Measurements from ENCODE around the gene TP53.
"Not testable (repeated sequence)": the region's sequence is repeated elsewhere in the genome, so short reads cannot be mapped to it uniquely, and the experiment has no call there.

The TP53 gene

DNA sequence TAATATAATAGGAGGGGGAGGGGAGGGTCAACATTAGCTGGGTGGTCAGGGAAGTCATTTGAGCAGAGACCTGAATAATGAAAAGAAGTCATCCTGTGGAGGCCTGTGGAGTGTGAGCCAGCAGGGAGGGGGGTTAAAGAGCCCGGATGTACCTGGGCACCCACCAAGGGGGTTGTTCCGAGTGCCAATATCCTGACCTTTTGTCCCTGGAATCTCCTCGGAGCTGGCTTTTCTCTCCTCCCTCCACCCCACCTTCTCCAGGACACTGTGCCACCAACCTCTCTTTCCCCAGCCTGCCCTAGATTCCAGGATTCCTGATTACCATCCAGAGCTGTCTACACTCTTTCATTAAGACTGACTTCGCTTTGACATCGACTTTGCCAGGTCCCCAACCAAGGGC lies 51.1 kb downstream of the TP53 start:
- TF ChIP-seq SPI1 (IDR thresholded peaks at IDR 0.05; ENCODE audit: low read depth, low read length) (no peak), POLR2AphosphoS5 (IDR thresholded peaks at IDR 0.05; ENCODE audit: low read depth, low read length) (no peak), TAF1 (IDR thresholded peaks at IDR 0.05; ENCODE audit: low read depth, low read length) (no peak), POU2F2 (IDR thresholded peaks at IDR 0.05; ENCODE audit: low read depth, low read length) (no peak), POLR2A (IDR thresholded peaks at IDR 0.05; ENCODE audit: low read depth, low read length) (no peak), PAX5 (IDR thresholded peaks at IDR 0.05; ENCODE audit: insufficient read depth, low read length, severe bottlenecking) (no peak)
- DNase-seq (ENCODE audit: insufficient read length, low spot score) (no peak), FAIRE-seq (no peak)

DNA sequence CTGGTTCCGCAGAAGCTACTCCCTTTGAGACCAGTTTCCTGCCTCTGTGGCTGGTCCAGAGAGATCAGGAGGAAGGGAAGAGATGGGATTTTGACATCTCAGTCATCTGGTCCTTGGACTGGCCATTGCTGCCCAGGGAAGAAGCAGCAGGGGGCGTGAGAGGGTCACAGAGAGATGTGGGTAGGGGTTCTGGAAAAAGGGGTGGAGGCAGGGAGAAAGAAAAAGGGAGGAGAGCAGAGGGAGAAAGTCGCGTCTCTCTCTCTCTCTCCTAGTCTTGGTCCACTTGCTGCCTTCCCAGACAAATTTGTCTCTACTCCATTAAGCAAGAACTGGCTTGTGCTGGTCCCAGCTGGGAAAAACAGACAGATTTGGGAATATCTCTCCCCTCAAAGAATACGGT lies 52.9 kb downstream of the TP53 start:
- no peak for FAIRE-seq
- DNase-seq (ENCODE audit: insufficient read length, low spot score): no peak
- TF ChIP-seq PAX5 (IDR thresholded peaks at IDR 0.05; ENCODE audit: insufficient read depth, low read length, severe bottlenecking) (no peak), POLR2A (IDR thresholded peaks at IDR 0.05; ENCODE audit: low read depth, low read length) (no peak), SPI1 (IDR thresholded peaks at IDR 0.05; ENCODE audit: low read depth, low read length) (no peak), TAF1 (IDR thresholded peaks at IDR 0.05; ENCODE audit: low read depth, low read length) (no peak), POLR2AphosphoS5 (IDR thresholded peaks at IDR 0.05; ENCODE audit: low read depth, low read length) (no peak), POU2F2 (IDR thresholded peaks at IDR 0.05; ENCODE audit: low read depth, low read length) (no peak)

- no peak for FAIRE-seq
- DNase-seq (ENCODE audit: insufficient read length, low spot score): no peak
- TF ChIP-seq POU2F2 (IDR thresholded peaks at IDR 0.05; ENCODE audit: low read depth, low read length) (no peak), TAF1 (IDR thresholded peaks at IDR 0.05; ENCODE audit: low read depth, low read length) (no peak), POLR2A (IDR thresholded peaks at IDR 0.05; ENCODE audit: low read depth, low read length) (no peak), POLR2AphosphoS5 (IDR thresholded peaks at IDR 0.05; ENCODE audit: low read depth, low read length) (no peak), SPI1 (IDR thresholded peaks at IDR 0.05; ENCODE audit: low read depth, low read length) (no peak), PAX5 (IDR thresholded peaks at IDR 0.05; ENCODE audit: insufficient read depth, low read length, severe bottlenecking) (no peak)
These were observed 54.2 kb downstream of the TP53 start for GRCh38 chr17:7633093-7633492.

- TF ChIP-seq SPI1 (IDR thresholded peaks at IDR 0.05; ENCODE audit: low read depth, low read length): no peak
- TF ChIP-seq TAF1 (IDR thresholded peaks at IDR 0.05; ENCODE audit: low read depth, low read length): no peak
- no peak for TF ChIP-seq POLR2A (IDR thresholded peaks at IDR 0.05; ENCODE audit: low read depth, low read length)
- no peak for TF ChIP-seq PAX5 (IDR thresholded peaks at IDR 0.05; ENCODE audit: insufficient read depth, low read length, severe bottlenecking)
- no peak for TF ChIP-seq POU2F2 (IDR thresholded peaks at IDR 0.05; ENCODE audit: low read depth, low read length)
- TF ChIP-seq POLR2AphosphoS5 (IDR thresholded peaks at IDR 0.05; ENCODE audit: low read depth, low read length): no peak
- DNase-seq (ENCODE audit: insufficient read length, low spot score) (no peak), FAIRE-seq (peak; percentile 83)
These were observed 54.8 kb downstream of the TP53 start for GRCh38 chr17:7632492-7632894.

GRCh38 chr17:7631398-7632380 lies 55.6 kb downstream of the TP53 start:
- no peak for TF ChIP-seq PAX5 (IDR thresholded peaks at IDR 0.05; ENCODE audit: insufficient read depth, low read length, severe bottlenecking)
- DNase-seq (ENCODE audit: insufficient read length, low spot score): no peak
- no peak for FAIRE-seq

GRCh38 chr17:7629939-7630571 lies 57.2 kb downstream of the TP53 start, which contains the start of gene SHBG:
Gene SHBG, plus strand, starts transcription at chr17:7630135. Its CDS starts 38 bp downstream, at chr17:7630173.
- FAIRE-seq: no peak
- DNase-seq (ENCODE audit: insufficient read length, low spot score): no peak
- TF ChIP-seq POLR2AphosphoS5 (IDR thresholded peaks at IDR 0.05; ENCODE audit: low read depth, low read length): no peak
- no peak for TF ChIP-seq PAX5 (IDR thresholded peaks at IDR 0.05; ENCODE audit: insufficient read depth, low read length, severe bottlenecking)
- no peak for TF ChIP-seq SPI1 (IDR thresholded peaks at IDR 0.05; ENCODE audit: low read depth, low read length)
- no peak for TF ChIP-seq TAF1 (IDR thresholded peaks at IDR 0.05; ENCODE audit: low read depth, low read length)
- TF ChIP-seq POU2F2 (IDR thresholded peaks at IDR 0.05; ENCODE audit: low read depth, low read length): no peak
- no peak for TF ChIP-seq POLR2A (IDR thresholded peaks at IDR 0.05; ENCODE audit: low read depth, low read length)

- TF ChIP-seq POU2F2 (IDR thresholded peaks at IDR 0.05; ENCODE audit: low read depth, low read length) (no peak), POLR2A (IDR thresholded peaks at IDR 0.05; ENCODE audit: low read depth, low read length) (peak; percentile 49; the same call in 1 of the 2 replicates), POLR2AphosphoS5 (IDR thresholded peaks at IDR 0.05; ENCODE audit: low read depth, low read length) (no peak)
- DNase-seq (ENCODE audit: insufficient read length, low spot score) (peak; percentile 97), FAIRE-seq (peak; percentile 98)
These were observed 59.8 kb downstream of the TP53 start, which contains the start of gene SAT2 for GRCh38 chr17:7627250-7628121. Gene SAT2, minus strand, starts transcription at chr17:7627821. Its CDS starts 186 bp downstream, at chr17:7627635.

- FAIRE-seq (no peak), DNase-seq (ENCODE audit: insufficient read length, low spot score) (no peak)
- no peak for TF ChIP-seq PAX5 (IDR thresholded peaks at IDR 0.05; ENCODE audit: insufficient read depth, low read length, severe bottlenecking)
- no peak for TF ChIP-seq POLR2AphosphoS5 (IDR thresholded peaks at IDR 0.05; ENCODE audit: low read depth, low read length)
- TF ChIP-seq POLR2A (IDR thresholded peaks at IDR 0.05; ENCODE audit: low read depth, low read length): no peak
- TF ChIP-seq SPI1 (IDR thresholded peaks at IDR 0.05; ENCODE audit: low read depth, low read length): no peak
- no peak for TF ChIP-seq TAF1 (IDR thresholded peaks at IDR 0.05; ENCODE audit: low read depth, low read length)
- no peak for TF ChIP-seq POU2F2 (IDR thresholded peaks at IDR 0.05; ENCODE audit: low read depth, low read length)
These were observed 60.4 kb downstream of the TP53 start for GRCh38 chr17:7626956-7627249.

DNA sequence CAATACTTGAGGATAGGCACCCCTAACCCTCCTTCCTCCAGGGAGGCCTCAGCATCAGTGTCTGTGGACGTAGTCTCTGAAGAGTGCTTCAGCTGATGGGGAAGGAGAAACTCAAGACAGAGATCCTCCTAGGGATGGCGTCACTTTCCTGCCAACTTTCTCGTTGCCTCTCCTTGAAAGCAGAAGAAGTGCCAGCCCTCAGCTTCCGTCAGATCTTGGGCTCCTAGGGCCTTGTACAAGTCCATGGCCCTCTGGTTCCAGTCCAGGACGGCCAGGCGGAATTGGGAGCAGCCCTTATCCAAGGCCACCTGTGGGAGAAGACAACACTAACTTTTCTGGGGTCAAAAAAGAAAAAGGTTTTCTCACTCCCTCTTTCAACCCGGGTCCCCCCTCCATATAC lies 61.0 kb downstream of the TP53 start:
- no peak for FAIRE-seq
- no peak for TF ChIP-seq POLR2AphosphoS5 (IDR thresholded peaks at IDR 0.05; ENCODE audit: low read depth, low read length)
- no peak for TF ChIP-seq TAF1 (IDR thresholded peaks at IDR 0.05; ENCODE audit: low read depth, low read length)
- TF ChIP-seq POU2F2 (IDR thresholded peaks at IDR 0.05; ENCODE audit: low read depth, low read length): no peak
- no peak for TF ChIP-seq POLR2A (IDR thresholded peaks at IDR 0.05; ENCODE audit: low read depth, low read length)
- no peak for TF ChIP-seq SPI1 (IDR thresholded peaks at IDR 0.05; ENCODE audit: low read depth, low read length)
- TF ChIP-seq PAX5 (IDR thresholded peaks at IDR 0.05; ENCODE audit: insufficient read depth, low read length, severe bottlenecking): no peak
- no peak for DNase-seq (ENCODE audit: insufficient read length, low spot score)

DNA sequence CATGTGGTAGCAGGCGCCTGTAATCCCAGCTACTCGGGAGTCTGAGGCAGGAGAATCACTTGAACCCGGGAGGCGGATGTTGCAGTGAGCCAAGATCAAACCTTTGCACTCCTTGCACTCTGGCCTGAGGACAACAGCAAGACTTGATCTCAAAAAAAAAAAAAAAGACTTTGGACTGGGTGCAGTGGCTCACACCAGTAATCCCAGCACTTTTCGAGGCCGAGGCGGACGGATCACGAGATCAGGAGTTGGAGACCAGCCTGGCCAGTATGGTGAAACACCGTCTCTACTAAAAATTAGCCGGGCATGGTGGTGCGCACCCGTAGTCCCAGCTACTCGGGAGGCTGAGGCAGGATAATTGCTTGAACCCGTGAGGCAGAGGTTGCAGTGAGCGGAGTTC lies 61.5 kb downstream of the TP53 start:
- not testable (repeated sequence) for FAIRE-seq; DNase-seq (ENCODE audit: insufficient read length, low spot score)
